ENCODE measurements around the gene NOL12.
A peak's percentile ranks its signal among the peaks of the same experiment; 100 is the strongest.

NOL12 gene

GRCh38 chr22:37675930-37676735, 10.0 kb upstream of the NOL12 start:
- DNase-seq (ENCODE audit: low read depth in 2 of 2): peak; percentile 33 to 49
- TF ChIP-seq CTCF (IDR thresholded peaks at IDR 0.05; ENCODE audit: low read depth, low read length): no peak
- H3K4me3 ChIP-seq (replicated peaks in 1 of 2; ENCODE audit: low read depth in 2 of 2, low read length in 2 of 2): peak overlapping the region; percentile 78 to 94

- peak overlapping the region; percentile 78 to 94 for H3K4me3 ChIP-seq (replicated peaks in 1 of 2; ENCODE audit: low read depth in 2 of 2, low read length in 2 of 2)
- no peak for TF ChIP-seq CTCF (IDR thresholded peaks at IDR 0.05; ENCODE audit: low read depth, low read length)
- DNase-seq (ENCODE audit: low read depth in 2 of 2): peak; percentile 97 to 99
Observed at GRCh38 chr22:37676736-37677492, 9.2 kb upstream of the NOL12 start.

GRCh38 chr22:37677493-37677974, 8.6 kb upstream of the NOL12 start:
- no peak for DNase-seq (ENCODE audit: low read depth in 2 of 2)
- no peak for TF ChIP-seq CTCF (IDR thresholded peaks at IDR 0.05; ENCODE audit: low read depth, low read length)
- peak overlapping the region; percentile 78 to 94 for H3K4me3 ChIP-seq (replicated peaks in 1 of 2; ENCODE audit: low read depth in 2 of 2, low read length in 2 of 2)

GRCh38 chr22:37678372-37678771, 7.8 kb upstream of the NOL12 start:
- TF ChIP-seq CTCF (IDR thresholded peaks at IDR 0.05; ENCODE audit: low read depth, low read length): no peak
- H3K4me3 ChIP-seq (replicated peaks in 1 of 2; ENCODE audit: low read depth in 2 of 2, low read length in 2 of 2): peak overlapping the region; percentile 21 to 94
- DNase-seq (ENCODE audit: low read depth in 2 of 2): no peak

- no peak overlapping the region for H3K4me3 ChIP-seq (replicated peaks in 1 of 2; ENCODE audit: low read depth in 2 of 2, low read length in 2 of 2)
- no peak for TF ChIP-seq CTCF (IDR thresholded peaks at IDR 0.05; ENCODE audit: low read depth, low read length)
- no peak for DNase-seq (ENCODE audit: low read depth in 2 of 2)
Observed at GRCh38 chr22:37679670-37680069, 6.5 kb upstream of the NOL12 start.

- H3K4me3 ChIP-seq (replicated peaks in 1 of 2; ENCODE audit: low read depth in 2 of 2, low read length in 2 of 2): no peak overlapping the region
- DNase-seq (ENCODE audit: low read depth in 2 of 2): peak in 1 of 2 donors; percentile 47
- TF ChIP-seq CTCF (IDR thresholded peaks at IDR 0.05; ENCODE audit: low read depth, low read length): no peak
Observed at GRCh38 chr22:37680191-37680851, 5.8 kb upstream of the NOL12 start.

All from cardiac fibroblast (primary cell).